Gastroesophageal sphincter (tissue), 4 donors: ENCODE measurements around the gene OR5AK2. TPM values are rescaled to one million over a fixed set of nuclear protein-coding genes. Genes with fewer than 3 reads are reported as not detected.

Experiments used
- ATAC-seq: fragments of 150-250 bp; one replicate; pipeline ENCODE4 v1.9.1; 2016; ENCODE audit warnings: mild to moderate bottlenecking, moderate library complexity
- H3K27ac ChIP-seq, 4 donors: fragments of 200-600 bp; sonication (generic) in 3 of 4; 1 replicate in 3 of 4; 2 replicates in 1 of 4; pipeline ENCODE4 v1.5.1; 2016 to 2019
- H3K27me3 ChIP-seq: fragments of 200-600 bp; sonication (generic); one replicate; pipeline ENCODE4 v1.5.1; 2019
- H3K36me3 ChIP-seq, 2 donors: fragments of 200-600 bp; sonication (generic); one replicate each; pipeline ENCODE4 v1.5.1; 2019; ENCODE audit warnings: control low read depth in 1 of 2
- H3K4me1 ChIP-seq, 3 donors: fragments of 200-600 bp; sonication (generic); 1 replicate in 2 of 3; 2 replicates in 1 of 3; pipeline ENCODE4 v1.5.1; 2016 to 2019; ENCODE audit warnings: control low read depth in 2 of 3
- H3K4me3 ChIP-seq, 2 donors: fragments of 200-600 bp; sonication (generic); one replicate each; pipeline ENCODE4 v1.5.1; 2019; ENCODE audit warnings: mild to moderate bottlenecking in 1 of 2, moderate library complexity in 1 of 2
- H3K9me3 ChIP-seq, 3 donors: fragments of 200-600 bp; sonication (generic); one replicate each; pipeline ENCODE4 v1.5.1; 2017 to 2019; ENCODE audit warnings: control low read depth in 2 of 3
- EP300 ChIP-seq: sonication (generic); formaldehyde crosslinking; IDR thresholded peaks from one replicate; pipeline ENCODE4 v1.6.1; 2017; ENCODE audit warnings: antibody characterized with exemption, mild to moderate bottlenecking
- POLR2A ChIP-seq, 2 donors: fragments of 450-650 bp; IDR thresholded peaks; one replicate each; pipeline ENCODE4 v1.6.1; 2017; ENCODE audit warnings: antibody characterized with exemption in 2 of 2, mild to moderate bottlenecking in 2 of 2, moderate library complexity in 1 of 2
- POLR2AphosphoS5 ChIP-seq: sonication (generic); formaldehyde crosslinking; IDR thresholded peaks from one replicate; pipeline ENCODE4 v1.6.1; 2017; ENCODE audit warnings: antibody characterized with exemption
- WGBS, 2 donors: methylation state at CpG; one replicate each; pipeline ENCODE4 v1.1.5; 2018; ENCODE audit warnings: low coverage in 1 of 2; 5-methylcytosine and 5-hydroxymethylcytosine counted together
- total RNA-seq, 4 donors: library from RNA; depleted of rRNA; stranded (reverse); fragments of >200 nt; gene quantifications; one replicate each; pipeline ENCODE4 v1.1.0, GENCODE V29; 2016
- TF ChIP-seq, protein P1 (sequence below), 4 experiments: fragments of 200-600 bp in 2 of 4; fragments of 450-650 bp in 2 of 4; sonication (generic) in 1 of 4; IDR thresholded peaks; one replicate each; pipeline ENCODE4 v1.5.1; 2017 to 2019; ENCODE audit warnings: antibody characterized with exemption in 4 of 4, mild to moderate bottlenecking in 2 of 4, moderate library complexity in 2 of 4

The OR5AK2 gene
- total RNA-seq, 4 donors from 2014 or later = not detected

DNA sequence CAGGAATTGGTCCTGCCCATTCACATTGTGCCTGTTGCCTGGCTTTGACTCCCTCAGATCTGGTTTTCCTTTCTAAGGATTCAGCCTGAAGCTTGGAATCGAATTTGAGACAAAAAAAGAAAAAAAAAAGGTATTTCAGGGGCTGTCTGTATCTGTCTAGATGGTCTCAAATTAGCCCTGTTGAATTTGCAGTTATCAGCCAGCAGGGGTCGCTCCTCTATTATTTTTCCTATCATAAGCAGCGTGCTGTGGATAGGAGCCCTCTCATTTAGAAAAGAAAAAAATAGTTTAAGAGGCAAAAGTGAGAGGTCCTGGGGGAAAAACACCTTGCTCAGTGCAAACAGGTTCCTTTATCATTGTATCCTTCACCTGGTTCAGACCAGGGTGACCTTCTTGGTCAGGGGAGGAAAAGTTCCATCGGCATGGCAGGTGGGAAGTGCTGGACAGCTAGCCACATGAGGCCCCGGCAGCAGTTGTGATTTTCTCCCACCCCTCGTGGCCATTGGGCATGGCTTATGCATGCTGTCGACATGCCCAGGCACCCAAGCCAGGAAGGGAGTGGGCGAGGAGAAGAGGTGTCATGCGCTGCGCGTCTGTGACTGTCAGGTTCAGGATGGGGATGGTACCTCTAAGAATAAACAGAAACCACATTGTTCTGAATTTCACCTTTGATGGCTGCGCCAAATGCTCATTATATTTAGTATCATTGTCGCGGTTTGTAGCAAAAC lies 13.1 kb downstream of the OR5AK2 start:
- Histone ChIP-seq H3K27me3 (no peaks in the 10 kb centered on the region), H3K36me3 (no peaks in the 10 kb centered on the region), H3K9me3 (peaks cover 0 to 25% (median 0%) of the 10 kb centered on the region in 3 donors), H3K4me1 (no peaks in the 10 kb centered on the region), H3K27ac (no peak overlapping the region), H3K4me3 (no peak overlapping the region)
- WGBS, 2 donors = 39 to 69% methylated on average over 4 to 10 of the region's 14 CpGs
- TF ChIP-seq POLR2AphosphoS5 (no peak), POLR2A (IDR thresholded peaks at IDR 0.05) (no peak), EP300 (no peak)
- TF ChIP-seq, protein P1, sequence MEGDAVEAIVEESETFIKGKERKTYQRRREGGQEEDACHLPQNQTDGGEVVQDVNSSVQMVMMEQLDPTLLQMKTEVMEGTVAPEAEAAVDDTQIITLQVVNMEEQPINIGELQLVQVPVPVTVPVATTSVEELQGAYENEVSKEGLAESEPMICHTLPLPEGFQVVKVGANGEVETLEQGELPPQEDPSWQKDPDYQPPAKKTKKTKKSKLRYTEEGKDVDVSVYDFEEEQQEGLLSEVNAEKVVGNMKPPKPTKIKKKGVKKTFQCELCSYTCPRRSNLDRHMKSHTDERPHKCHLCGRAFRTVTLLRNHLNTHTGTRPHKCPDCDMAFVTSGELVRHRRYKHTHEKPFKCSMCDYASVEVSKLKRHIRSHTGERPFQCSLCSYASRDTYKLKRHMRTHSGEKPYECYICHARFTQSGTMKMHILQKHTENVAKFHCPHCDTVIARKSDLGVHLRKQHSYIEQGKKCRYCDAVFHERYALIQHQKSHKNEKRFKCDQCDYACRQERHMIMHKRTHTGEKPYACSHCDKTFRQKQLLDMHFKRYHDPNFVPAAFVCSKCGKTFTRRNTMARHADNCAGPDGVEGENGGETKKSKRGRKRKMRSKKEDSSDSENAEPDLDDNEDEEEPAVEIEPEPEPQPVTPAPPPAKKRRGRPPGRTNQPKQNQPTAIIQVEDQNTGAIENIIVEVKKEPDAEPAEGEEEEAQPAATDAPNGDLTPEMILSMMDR (IDR thresholded peaks at IDR 0.05) = no peak
- no peak for ATAC-seq

DNA sequence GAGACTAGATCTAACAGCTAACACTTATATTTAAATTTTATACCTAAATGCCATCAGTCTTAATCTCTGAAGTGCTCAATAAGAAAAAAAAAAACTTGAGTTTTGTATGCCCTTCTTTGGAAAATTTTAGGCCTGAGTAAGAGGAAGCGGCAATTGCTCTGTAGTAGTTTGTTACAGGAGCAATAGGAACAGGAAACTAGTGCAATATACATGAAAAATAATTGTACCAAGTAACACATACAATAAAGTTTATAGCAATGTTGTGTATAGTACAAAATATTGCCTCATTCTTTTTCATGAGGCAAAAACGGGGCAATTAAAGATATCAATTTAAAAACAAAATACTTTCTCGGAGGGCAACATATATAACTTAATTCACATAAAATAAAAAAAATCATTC lies 19.7 kb downstream of the OR5AK2 start:
- Histone ChIP-seq H3K27ac (no peak overlapping the region), H3K36me3 (no peaks in the 10 kb centered on the region), H3K4me3 (no peak overlapping the region), H3K4me1 (no peaks in the 10 kb centered on the region), H3K27me3 (no peaks in the 10 kb centered on the region), H3K9me3 (no peaks in the 10 kb centered on the region)
- 76 to 85% methylated on average over 3 of the region's 3 CpGs for WGBS, 2 donors
- ATAC-seq = no peak
- TF ChIP-seq POLR2A (IDR thresholded peaks at IDR 0.05) (no peak), EP300 (no peak), POLR2AphosphoS5 (no peak)
- TF ChIP-seq, protein P1 (IDR thresholded peaks at IDR 0.05) = no peak

DNA sequence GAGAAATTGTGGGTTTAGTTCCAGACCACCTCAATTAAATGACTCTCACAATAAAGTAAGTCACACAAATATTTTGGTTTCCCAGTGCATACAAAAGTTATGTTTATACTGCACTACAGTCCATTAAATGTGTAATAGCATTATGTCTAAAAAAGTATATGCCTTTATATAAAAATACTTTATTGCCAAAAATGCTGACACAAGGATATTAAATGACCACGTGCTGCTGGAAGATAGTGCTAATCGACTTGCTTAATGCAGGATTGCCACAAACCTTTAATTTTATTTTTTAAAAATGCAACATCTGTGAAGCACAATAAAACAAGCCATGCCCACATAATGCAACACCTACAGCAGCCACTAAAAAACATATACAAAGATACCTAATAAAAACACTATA lies 27.0 kb downstream of the OR5AK2 start:
- H3K4me1 ChIP-seq = no peaks in the 10 kb centered on the region
- no peak for ATAC-seq
- TF ChIP-seq POLR2A (IDR thresholded peaks at IDR 0.05) = no peak
- no peak for TF ChIP-seq EP300
- TF ChIP-seq, protein P1 (IDR thresholded peaks at IDR 0.05) = no peak
- TF ChIP-seq POLR2AphosphoS5 = no peak
- no peaks in the 10 kb centered on the region for H3K27me3 ChIP-seq
- no peak overlapping the region for H3K27ac ChIP-seq
- no peak overlapping the region for H3K4me3 ChIP-seq
- 36 to 48% methylated on average over 2 of the region's 2 CpGs for WGBS, 2 donors
- H3K9me3 ChIP-seq = peaks cover 0 to 3% (median 0%) of the 10 kb centered on the region in 3 donors
- H3K36me3 ChIP-seq = no peaks in the 10 kb centered on the region

DNA sequence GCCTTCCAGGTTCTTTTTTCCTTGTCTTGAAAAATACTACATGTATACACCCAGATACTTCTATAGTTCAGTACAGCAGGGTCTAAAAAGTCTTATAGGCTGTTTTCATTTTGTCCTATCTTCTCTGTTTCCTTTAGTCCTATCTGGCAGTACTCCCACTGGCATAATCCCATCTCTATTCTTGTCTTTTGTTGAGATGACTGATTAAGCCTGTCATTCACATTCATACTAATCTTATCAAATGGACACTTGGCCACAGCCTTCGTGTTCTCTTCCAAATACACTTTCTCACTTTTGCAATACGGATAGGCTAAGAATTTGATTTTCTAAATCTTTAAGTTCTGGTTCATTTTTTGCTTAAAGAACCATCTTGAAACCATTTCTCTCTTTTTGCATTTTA lies 42.8 kb downstream of the OR5AK2 start:
- no peaks in the 10 kb centered on the region for H3K9me3 ChIP-seq
- no peak overlapping the region for H3K27ac ChIP-seq
- H3K4me1 ChIP-seq = no peaks in the 10 kb centered on the region
- no peak for ATAC-seq
- no peak overlapping the region for H3K4me3 ChIP-seq
- no peaks in the 10 kb centered on the region for H3K36me3 ChIP-seq
- TF ChIP-seq POLR2A (IDR thresholded peaks at IDR 0.05) (no peak), EP300 (no peak), POLR2AphosphoS5 (no peak)
- TF ChIP-seq, protein P1 (IDR thresholded peaks at IDR 0.05) = no peak
- WGBS, 2 donors = 53 to 69% methylated on average over 2 of the region's 2 CpGs
- H3K27me3 ChIP-seq = no peaks in the 10 kb centered on the region

Other genes starting within 250 kb of the OR5AK2 start
- not detected for gene OR9G4, start 240.2 kb upstream of the OR5AK2 start, total RNA-seq
- gene LRRC55, start 193.0 kb downstream of the OR5AK2 start, total RNA-seq = under 1 TPM in 2 of 4 donors, not detected in 2; 0.12 to 0.13 TPM
- gene APLNR, start 248.3 kb downstream of the OR5AK2 start, total RNA-seq = 1 to 10 TPM; 2.2 to 3.7 (median 2.4) TPM